NCI-H2107 treated with DMSO at 0.1 percent for 48 hours (cell line): Measurements from ENCODE around the gene TBC1D24.
"Not testable (repeated sequence)": the region's sequence is repeated elsewhere in the genome, so short reads cannot be mapped to it uniquely, and the experiment has no call there.

Experiments used
- DNase-seq: peaks from one replicate; lab custom pipeline; 2025; ENCODE audit not compliant: unreplicated experiment; lab: John Stamatoyannopoulos, UW

TBC1D24 gene

DNA sequence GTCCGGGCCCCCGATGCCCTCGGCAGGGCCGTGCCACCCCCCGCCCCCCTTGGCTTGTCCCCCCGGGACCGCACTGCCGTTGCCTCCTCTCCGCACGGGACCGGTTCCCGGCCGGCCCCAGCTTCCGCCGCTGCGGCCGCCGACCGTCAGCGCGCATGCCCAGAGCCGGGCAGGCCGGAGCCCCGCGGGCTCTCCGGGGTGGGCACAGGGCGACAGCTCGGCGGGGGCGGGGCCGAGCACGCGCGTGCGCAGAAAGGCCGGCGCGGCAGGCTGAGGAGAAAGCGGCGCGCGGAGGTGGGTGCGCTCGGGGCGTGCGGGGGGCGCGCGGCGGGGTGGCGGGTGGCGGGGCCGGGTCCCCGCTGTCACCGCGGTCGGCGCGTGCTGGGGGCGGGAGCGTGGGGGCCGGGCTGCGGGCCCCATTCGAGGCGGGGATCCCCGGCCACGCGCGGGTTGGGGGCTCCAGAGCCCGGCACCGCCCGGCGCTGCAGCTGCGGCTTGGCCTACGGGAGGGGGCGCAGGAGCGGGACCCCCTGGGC, at the start of gene TBC1D24:
Gene TBC1D24, plus strand, starts transcription at position 251 of the 536 bp plus-strand sequence. CDS start 21,022 bp downstream, outside the sequence.
- DNase-seq = peak; percentile 48

DNA sequence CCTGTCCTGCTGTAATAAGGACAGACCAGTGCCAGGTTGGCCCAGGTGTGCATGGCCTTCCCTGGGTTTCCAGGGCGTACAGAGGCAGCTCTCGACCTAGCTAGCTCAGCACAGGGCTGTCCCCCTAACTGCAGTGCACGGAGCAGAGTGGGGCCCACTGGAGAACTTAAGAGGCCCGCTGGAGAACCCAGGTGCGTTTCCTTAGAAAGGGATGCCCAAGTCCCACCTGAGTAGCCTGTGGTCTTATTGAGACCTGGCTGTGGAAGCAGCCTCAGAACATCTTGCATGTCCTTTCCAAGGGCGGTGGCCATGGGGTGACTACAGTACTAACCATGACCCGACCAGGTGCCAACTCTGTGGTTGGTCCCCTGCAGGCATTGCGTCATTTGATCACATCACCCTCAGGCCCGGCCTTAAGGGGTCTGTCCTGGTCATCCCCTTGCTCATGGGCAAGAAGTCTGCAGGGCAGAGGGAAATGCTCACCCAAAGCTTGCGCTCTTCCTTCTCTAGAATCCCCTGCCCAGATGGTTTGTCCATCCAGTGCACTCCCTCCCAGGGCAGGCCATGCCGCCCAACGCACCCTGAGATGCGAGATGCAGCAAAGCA, 49.0 kb upstream of the TBC1D24 start:
- no peak for DNase-seq

- no peak for DNase-seq
Observed at GRCh38 chr16:2426941-2427361, 48.0 kb upstream of the TBC1D24 start.

DNA sequence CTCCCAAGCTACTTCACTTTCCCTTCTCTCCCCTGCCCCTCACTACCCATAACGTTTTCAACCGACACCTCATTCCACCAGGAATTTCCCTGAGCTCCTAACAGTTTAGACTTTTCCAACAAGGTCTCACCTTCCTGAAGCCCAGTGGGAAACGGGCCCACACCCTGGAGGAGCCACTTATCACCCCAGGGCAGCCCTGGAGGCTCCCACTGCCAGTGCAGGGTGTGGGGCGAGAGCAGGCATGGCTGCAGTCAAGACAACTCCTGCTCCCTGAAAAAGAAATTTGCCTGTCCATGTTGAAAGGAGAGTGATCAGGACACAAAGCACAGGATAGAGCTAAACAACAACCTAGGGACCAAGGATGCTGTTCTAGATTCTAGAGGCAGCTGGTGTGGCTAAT, 47.4 kb upstream of the TBC1D24 start:
- DNase-seq = no peak

DNA sequence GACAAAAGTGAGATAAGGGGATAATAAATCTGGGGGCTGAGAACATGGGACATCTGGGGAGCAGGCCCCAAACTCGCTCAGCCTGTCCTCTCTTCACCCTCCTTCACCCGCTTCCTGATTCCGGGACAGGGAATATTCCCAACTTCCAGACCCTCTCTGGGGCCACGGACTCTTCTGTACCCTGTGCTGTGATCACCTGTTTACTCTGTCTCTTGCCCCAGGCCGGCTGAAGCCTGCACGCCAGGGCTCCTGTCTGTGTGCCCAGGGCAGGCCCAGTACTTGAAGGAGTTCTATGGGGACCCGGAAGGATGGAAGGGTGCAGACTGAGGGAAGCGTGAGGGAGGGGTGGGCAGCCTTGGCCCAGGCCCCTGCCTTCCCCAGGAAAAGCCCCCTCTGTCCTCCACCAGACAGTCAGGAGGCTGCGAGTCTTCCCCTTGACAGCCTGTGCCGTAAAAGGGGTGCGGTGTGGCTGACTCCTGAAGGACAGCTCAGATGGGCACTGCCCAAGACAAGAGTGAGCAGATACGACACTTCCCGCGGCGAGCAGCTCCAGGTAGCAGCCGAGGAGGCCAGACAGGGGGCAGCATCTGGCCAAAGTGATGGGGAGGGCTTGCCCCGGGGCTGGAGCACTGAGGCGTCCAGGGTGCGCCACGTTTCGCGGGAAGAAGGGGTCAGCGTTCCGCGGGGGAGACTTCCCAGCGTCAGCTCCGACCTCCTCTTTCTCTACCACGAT, 46.7 kb upstream of the TBC1D24 start:
- peak; percentile 3 for DNase-seq

GRCh38 chr16:2428784-2429033, 46.2 kb upstream of the TBC1D24 start:
- DNase-seq = no peak

GRCh38 chr16:2429034-2429770, 45.7 kb upstream of the TBC1D24 start, which contains the start of gene CCNF:
Gene CCNF (plus strand): TSS chr16:2429447. CDS start chr16:2429482, 35 bp downstream.
- DNase-seq = peak; percentile 78

DNA sequence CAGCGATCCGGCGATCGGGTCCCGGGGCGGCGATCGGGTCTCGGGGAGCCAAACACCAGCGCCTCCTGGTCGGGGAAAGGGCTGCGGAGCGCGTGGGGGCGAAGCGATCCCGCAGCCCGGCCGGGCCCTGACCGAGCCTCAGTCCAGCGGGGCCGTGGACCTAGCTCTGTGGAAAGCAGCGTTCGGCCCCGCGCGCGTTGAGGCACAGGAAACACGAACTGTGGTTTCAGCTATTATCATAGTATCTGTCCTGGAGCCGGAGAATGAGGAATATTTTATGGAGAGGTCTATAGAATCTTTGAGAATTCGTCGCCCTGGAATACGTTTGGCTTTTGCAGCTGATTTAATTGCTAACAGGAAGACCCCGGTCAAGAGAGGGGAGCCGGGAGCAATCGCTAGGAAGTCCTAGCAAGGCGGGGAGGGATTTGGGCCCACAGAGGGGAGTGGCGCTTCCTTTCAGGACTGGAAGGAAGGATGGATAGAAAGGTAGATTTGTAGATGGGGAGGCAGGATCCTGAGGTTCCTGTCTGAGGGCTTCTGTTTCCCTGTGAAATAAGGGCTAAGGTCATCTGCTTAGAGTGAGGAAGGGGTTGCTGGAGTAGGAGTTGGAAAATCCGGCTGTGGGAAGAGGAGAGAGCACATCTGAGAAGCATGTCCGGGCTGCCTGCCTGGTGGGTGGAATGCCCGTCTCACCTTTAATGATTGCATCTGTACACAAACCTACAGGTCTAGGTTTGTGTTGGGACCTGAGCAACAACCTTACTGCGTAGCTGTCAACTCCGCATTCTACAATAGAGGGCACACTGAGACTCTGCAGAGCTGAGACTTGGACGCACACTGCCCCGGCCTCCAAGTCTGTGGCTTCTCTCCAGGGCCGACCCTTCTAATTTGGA, 44.9 kb upstream of the TBC1D24 start:
- peak; percentile 26 for DNase-seq

DNA sequence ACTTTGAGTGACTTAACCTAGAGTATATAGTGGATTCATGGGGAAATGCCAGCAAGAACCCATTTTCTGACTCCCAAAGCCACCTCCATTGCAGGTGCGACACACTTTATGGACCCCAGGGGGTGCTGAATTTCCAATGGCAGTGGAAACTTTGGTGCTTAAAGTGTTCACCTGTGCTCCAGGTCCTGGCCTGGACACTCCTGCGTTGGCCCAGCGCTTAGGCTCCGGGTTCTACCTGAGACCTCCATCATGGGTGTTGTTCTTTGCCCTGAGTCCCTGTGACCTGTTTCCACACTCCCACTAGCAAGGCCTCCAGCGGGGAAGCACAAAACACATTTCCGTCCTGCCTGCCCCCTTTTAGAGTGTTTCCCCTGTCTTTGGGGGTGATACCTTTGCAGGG, 42.6 kb upstream of the TBC1D24 start:
- DNase-seq = no peak

DNA sequence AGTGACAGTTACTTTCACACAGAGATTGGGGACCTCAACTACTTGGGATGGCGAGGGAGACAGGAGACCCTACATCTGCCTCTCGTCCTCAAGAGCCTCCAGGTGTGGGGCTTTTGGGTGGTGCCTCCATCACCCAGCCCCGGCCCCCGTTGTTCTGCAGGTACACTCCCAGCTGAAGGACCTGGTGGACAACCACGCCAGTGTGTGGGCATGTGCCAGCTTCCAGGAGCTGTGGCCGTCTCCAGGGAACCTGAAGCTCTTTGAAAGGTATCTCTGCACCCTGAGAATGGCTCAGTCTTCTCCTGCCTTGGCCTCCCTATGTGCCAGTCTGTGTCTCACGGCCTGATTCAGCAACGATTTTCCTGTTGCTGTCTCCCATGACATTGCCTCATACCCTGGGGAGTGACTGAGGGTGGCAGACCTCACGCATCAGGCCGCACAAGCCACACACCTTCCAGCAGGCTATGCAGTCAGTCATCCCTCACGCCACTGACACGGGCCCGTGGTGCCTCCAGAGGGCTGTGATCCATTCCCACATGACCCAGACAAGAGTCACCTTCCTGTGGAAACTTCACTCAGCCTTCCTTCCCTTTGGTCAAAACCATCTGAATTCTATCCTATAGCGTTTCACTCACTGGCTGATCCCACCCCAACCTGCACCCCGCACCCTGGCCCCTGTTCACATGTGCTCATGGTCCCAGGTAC, 42.0 kb upstream of the TBC1D24 start:
- DNase-seq = no peak

GRCh38 chr16:2435236-2435635, 39.7 kb upstream of the TBC1D24 start:
- not testable (repeated sequence) for DNase-seq

GRCh38 chr16:2436110-2436509, 38.8 kb upstream of the TBC1D24 start:
- no peak for DNase-seq

DNA sequence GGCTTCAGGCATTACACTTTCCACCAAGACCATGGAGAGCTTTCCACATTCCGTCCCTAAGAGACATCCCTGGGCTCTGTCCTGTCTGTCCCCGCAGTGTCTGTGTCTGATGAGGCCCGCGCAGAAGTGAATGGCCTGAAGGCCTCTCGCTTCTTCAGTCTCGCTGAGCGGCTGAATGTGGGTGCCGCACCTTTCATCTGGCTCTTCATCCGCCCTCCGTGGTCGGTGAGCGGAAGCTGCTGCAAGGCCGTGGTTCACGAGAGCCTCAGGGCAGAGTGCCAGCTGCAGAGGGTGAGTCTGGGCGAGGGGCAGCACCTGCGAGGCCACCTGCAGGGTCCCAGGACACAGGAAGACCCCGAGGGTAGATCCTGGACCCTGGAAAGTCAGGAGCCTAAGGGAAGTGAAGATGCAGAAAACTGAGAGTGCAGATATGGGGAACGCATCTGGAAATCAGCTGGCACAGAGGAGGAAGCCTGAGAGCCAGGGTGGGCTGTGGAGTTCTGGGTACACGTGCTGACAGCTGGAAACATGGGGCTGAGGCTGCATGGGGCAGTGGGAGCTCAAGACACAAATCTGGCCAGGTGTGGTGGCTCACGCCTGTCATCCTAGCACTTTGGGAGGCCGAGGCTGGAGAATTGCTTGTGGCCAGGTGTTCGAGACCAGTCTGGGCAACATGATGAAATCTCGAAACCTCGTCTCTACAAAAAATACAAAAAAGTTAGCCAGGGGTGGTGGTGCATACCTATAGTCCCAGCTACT, 37.7 kb upstream of the TBC1D24 start:
- no peak for DNase-seq

GRCh38 chr16:2438121-2438520, 36.8 kb upstream of the TBC1D24 start:
- no peak for DNase-seq

DNA sequence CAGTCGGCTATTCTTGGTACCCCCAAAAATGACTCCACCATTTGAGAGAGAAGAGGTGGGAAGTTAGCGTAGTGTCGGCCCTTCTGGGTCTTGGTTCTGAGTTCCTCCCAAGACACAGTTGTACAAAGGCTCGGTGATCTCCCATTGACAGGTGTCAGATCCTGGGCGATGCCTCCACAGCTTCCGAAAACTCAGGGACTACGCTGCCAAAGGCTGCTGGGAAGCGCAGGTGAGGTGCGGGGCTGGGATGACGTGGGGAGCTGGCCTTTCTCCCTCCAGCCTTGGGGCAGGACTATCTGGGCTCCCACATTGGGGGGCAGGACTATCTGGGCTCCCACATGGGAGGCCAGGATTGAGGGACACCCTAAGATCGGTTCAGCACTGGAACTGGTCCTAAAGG, 35.3 kb upstream of the TBC1D24 start:
- DNase-seq = no peak

DNA sequence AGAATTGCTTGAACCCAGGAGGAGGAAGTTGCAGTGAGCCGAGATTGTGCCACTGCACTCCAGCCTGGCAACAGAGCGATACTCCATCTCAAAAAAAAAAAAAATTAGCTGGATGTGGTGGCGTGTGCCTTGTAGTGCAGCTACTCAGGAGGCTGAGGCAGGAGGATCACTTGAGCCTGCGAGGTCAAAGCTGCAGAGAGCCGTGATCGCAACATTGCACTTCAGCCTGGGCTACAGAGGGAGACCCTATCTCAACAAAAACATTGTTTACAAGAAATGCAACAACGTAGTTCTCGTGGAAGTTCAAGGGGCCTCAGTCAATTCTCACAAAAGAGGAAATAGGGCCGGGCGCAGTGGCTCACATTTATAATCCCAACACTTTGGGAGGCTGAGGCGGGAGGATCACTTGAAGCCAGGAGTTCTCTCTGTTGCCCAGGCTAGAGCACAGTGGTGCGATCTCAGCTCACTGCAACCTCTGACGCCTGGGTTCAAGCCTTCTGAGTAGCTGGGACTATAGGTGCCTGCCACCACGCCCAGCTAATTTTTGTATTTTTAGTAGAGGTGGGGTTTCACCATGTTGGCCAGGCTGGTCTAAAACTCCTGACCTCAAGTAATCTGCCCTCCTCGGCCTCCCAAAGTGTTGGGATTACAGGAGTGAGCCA, 33.7 kb upstream of the TBC1D24 start:
- DNase-seq = not testable (repeated sequence)

GRCh38 chr16:2443555-2443954, 31.4 kb upstream of the TBC1D24 start:
- DNase-seq = no peak

DNA sequence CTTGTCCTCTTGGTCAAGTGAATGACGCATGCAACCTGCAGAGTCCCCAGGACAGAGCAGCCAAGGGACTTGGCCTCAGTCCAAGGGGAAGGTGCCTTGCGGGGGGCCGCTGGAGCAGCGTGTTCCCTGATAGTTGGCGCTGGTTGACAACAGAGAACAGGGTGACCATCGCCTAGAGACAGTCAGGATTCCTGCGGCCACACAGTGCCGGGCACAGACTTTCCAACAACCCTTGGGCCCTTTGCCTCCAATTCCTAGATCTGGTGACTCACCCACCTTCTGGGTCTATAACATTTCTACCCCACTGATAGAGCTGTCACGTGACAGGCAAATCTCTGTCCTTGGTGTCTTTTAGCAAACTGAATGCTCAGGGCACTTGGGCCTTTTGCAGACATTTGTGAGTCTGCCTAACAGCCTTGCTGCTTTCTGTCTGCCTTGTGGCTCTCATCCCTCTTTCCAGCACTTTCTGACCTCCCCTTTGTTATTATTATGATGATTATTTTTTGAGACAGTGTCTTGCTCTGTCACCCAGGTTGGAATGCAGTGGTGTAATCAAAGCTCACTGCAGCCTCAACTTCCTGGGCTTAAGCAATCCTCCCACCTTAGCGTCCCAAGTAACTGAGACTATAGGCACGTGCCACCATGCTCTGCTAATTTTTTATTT, 26.9 kb upstream of the TBC1D24 start:
- DNase-seq = no peak

DNA sequence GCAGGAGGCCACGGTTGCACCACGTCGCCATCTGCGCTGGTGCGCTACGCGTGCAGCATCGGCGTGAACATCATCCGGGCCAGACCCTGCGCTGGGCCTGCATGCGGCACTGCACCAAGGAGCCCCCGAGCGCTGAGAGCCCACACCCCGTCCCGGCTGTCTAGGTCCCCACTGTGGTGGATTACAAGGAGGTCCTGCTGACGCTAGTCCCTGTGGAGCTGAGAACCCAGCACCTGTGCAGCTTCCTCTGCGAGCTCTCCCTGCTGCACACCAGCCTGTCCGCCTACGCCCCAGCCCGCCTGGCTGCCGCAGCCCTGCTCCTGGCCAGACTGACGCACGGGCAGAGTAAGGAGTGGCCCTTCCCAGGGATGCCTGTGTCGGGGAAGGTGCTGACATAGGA, 25.8 kb upstream of the TBC1D24 start:
- DNase-seq = no peak
